Loucy (cell line): ENCODE measurements around the gene DENND4A.

ENCODE experiments used
- H2AFZ ChIP-seq: fragments of 200-600 bp; sonication (generic); 2 replicates; pipeline ENCODE4 v1.6.0; 2016; ENCODE audit warnings: antibody characterized with exemption, mild to moderate bottlenecking, low read length, moderate library complexity
- H3F3A ChIP-seq: fragments of 200-600 bp; 2 replicates; pipeline ENCODE4 v1.6.0; 2016; ENCODE audit warnings: antibody characterized with exemption, low read depth, mild to moderate bottlenecking
- H3K27me3 ChIP-seq: fragments of 200-600 bp; sonication (generic); 2 replicates; pipeline ENCODE4 v1.6.1; 2014; ENCODE audit warnings: low read length, mild to moderate bottlenecking; ENCODE audit not compliant: insufficient read depth, poor library complexity, severe bottlenecking
- H3K36me3 ChIP-seq: fragments of 200-600 bp; sonication (generic); 2 replicates; pipeline ENCODE4 v1.6.1; 2016; ENCODE audit warnings: low read length; ENCODE audit not compliant: insufficient read depth
- H3K4me1 ChIP-seq: fragments of 200-600 bp; sonication (generic); 2 replicates; pipeline ENCODE4 v1.5.1; 2014; ENCODE audit warnings: low read length, mild to moderate bottlenecking; ENCODE audit not compliant: insufficient read depth, poor library complexity, severe bottlenecking
- H3K4me2 ChIP-seq: fragments of 200-600 bp; sonication (generic); 2 replicates; pipeline ENCODE4 v1.6.0; 2014; ENCODE audit warnings: antibody characterized with exemption, low read length, low read depth, mild to moderate bottlenecking; ENCODE audit not compliant: poor library complexity, severe bottlenecking
- H3K4me3 ChIP-seq: fragments of 200-600 bp; sonication (generic); 2 replicates; pipeline ENCODE4 v1.5.1; 2014; ENCODE audit warnings: low read length, mild to moderate bottlenecking, mixed read lengths; ENCODE audit not compliant: poor library complexity, severe bottlenecking
- H3K79me2 ChIP-seq: fragments of 200-600 bp; sonication (generic); 2 replicates; pipeline ENCODE4 v1.6.1; 2014; ENCODE audit warnings: low read length; ENCODE audit not compliant: insufficient read depth
- H3K9ac ChIP-seq: fragments of 200-600 bp; sonication (generic); 2 replicates; pipeline ENCODE4 v1.6.0; 2014; ENCODE audit warnings: mild to moderate bottlenecking, low read depth, low read length, moderate library complexity; ENCODE audit not compliant: poor library complexity, severe bottlenecking
- H3K9me2 ChIP-seq: fragments of 200-600 bp; sonication (generic); replicated peaks from 2 replicates; pipeline ENCODE4 v1.6.1; 2016; ENCODE audit warnings: low read depth, low read length, mixed read lengths
- H3K9me3 ChIP-seq: fragments of 200-600 bp; sonication (generic); 2 replicates; pipeline ENCODE4 v1.6.1; 2014; ENCODE audit warnings: mild to moderate bottlenecking, antibody characterized with exemption, low read length, low read depth; ENCODE audit not compliant: insufficient read depth
- H4K20me1 ChIP-seq: fragments of 200-600 bp; sonication (generic); 2 replicates; pipeline ENCODE4 v1.6.0; 2014; ENCODE audit warnings: antibody characterized with exemption, low read length, mild to moderate bottlenecking; ENCODE audit not compliant: insufficient read depth, poor library complexity, severe bottlenecking
- CTCF ChIP-seq: fragments of 200-600 bp; sonication (generic); conservative IDR thresholded peaks from 2 replicates; pipeline ENCODE4 v1.5.1; 2014; ENCODE audit warnings: mild to moderate bottlenecking, antibody characterized with exemption, low read length
- EZH2phosphoT487 ChIP-seq: fragments of 200-600 bp; IDR thresholded peaks from 2 replicates; pipeline ENCODE4 v1.6.1; 2018; ENCODE audit warnings: antibody characterized with exemption, mild to moderate bottlenecking, moderate library complexity, borderline replicate concordance

Gene DENND4A

DNA sequence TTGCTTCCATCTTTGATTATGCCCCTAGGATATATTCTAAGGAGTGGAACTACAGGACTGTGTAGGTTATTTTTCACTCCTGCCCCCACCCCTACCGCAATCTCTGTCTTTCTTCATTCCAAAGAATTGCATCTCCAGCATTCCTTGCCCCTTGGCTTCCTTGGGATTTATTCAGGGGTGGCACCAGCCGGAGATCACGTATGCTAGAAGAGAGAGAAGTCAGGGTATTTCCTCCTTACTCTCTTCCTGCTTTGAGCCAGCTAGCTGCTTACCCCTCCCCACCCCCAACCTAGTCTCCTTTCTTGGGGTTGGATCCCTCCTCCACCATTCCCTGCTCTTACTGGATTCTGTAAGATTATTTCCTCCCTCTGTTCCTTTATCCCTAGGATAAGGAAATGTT is 35.0 kb upstream of the DENND4A start:
- no peaks in the 10 kb centered on the region for H3K36me3 ChIP-seq
- TF ChIP-seq CTCF = no peak
- TF ChIP-seq EZH2phosphoT487 = no peak
- no peaks in the 10 kb centered on the region for H3K9me2 ChIP-seq
- no peaks in the 10 kb centered on the region for H3K27me3 ChIP-seq
- H3K4me3 ChIP-seq = no peak overlapping the region
- H3F3A ChIP-seq = no peaks in the 10 kb centered on the region
- no peak overlapping the region for H3K9ac ChIP-seq
- H3K9me3 ChIP-seq = no peaks in the 10 kb centered on the region
- no peak overlapping the region for H3K4me2 ChIP-seq
- no peaks in the 10 kb centered on the region for H4K20me1 ChIP-seq
- H3K79me2 ChIP-seq = no peaks in the 10 kb centered on the region
- peaks cover 13% of the 10 kb centered on the region for H3K4me1 ChIP-seq
- H2AFZ ChIP-seq = peak overlapping the region; percentile 24; the same call in 1 of the 2 replicates

DNA sequence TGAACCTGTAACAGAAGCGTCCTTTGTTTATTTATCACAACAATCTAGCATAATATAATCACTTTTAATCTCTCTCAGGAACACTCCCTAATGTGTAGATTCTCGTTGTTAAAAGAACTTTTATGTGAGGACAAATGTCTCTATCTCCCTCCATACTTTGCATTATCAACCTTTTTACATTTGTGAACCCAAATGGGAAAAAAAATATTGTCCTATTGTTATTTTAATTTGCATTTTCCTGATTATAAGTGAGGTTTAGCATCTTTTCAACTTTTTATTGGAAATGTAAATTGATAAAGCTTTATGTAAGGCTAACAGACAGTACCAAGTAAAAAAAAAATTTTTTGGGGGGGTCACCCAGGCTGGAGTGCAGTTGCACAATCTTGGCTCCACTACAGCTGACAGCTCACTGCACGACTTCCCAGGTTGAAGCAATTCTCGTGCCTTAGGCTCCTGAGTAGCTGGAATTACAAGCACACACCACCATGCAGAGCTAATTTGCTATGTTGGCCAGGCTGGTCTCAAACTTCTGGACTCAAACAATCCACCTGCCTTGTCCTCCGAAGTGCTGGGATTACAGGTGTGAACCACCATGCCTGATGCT is 33.0 kb upstream of the DENND4A start:
- TF ChIP-seq CTCF (no peak), EZH2phosphoT487 (no peak)
- no peaks in the 10 kb centered on the region for H3K9me3 ChIP-seq
- no peak overlapping the region for H3K4me3 ChIP-seq
- H3K9me2 ChIP-seq = no peaks in the 10 kb centered on the region
- H2AFZ ChIP-seq = no peak overlapping the region
- no peaks in the 10 kb centered on the region for H3K36me3 ChIP-seq
- H3K27me3 ChIP-seq = no peaks in the 10 kb centered on the region
- no peak overlapping the region for H3K4me2 ChIP-seq
- H3F3A ChIP-seq = no peaks in the 10 kb centered on the region
- H3K79me2 ChIP-seq = no peaks in the 10 kb centered on the region
- no peak overlapping the region for H3K9ac ChIP-seq
- H4K20me1 ChIP-seq = no peaks in the 10 kb centered on the region
- H3K4me1 ChIP-seq = peaks cover 10% of the 10 kb centered on the region

DNA sequence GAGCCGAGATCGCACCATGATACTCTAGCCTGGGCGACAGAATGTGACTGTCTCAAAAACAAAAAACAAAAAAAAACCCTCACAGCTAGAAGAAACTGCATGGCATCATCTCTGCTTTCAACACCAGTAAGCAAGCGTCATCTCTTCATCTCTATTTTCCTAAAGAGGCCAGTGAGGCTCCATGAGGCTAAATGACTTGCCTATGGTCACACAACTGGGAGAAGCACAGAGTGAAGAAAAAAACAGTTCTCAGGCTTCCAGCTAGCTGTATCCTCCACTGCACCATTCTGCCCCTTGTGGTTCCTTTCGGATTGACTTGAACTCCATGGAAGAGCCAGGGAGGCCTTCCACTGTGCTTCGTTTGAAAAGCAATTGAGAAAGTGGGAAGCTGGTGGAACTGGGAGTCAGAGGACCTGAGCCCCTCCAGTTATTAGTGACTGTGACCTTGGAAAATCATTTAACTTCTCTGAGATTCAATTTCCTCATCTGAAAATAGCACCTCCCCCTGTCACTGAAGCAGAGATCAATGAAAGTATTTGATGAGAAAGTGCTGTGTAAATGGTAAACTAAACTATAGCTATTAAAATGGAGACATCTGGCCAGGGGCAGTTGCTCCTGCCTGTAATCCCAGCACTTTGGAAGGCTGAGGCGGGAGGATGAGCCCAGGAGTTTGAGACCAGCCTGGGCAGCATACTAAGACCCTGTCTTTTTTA is 32.1 kb upstream of the DENND4A start:
- H3F3A ChIP-seq = no peaks in the 10 kb centered on the region
- no peaks in the 10 kb centered on the region for H3K9me3 ChIP-seq
- H3K4me1 ChIP-seq = peaks cover 18% of the 10 kb centered on the region
- no peak overlapping the region for H2AFZ ChIP-seq
- H3K4me3 ChIP-seq = no peak overlapping the region
- H3K79me2 ChIP-seq = no peaks in the 10 kb centered on the region
- TF ChIP-seq EZH2phosphoT487 (no peak), CTCF (peak; percentile 50)
- H3K4me2 ChIP-seq = no peak overlapping the region
- H3K9ac ChIP-seq = no peak overlapping the region
- no peaks in the 10 kb centered on the region for H3K27me3 ChIP-seq
- no peaks in the 10 kb centered on the region for H4K20me1 ChIP-seq
- H3K36me3 ChIP-seq = no peaks in the 10 kb centered on the region
- H3K9me2 ChIP-seq = no peaks in the 10 kb centered on the region
